ENCODE measurements around the gene IFI27. TPM values are rescaled to one million over a fixed set of nuclear protein-coding genes. Genes with fewer than 3 reads are reported as not detected.

IFI27 gene
- total and polyA plus RNA-seq, 2 donors from 2014 or later: 143 to 356 TPM

GRCh38 chr14:94100847-94101246 lies 9.7 kb upstream of the IFI27 start:
- TF ChIP-seq, protein P1, sequence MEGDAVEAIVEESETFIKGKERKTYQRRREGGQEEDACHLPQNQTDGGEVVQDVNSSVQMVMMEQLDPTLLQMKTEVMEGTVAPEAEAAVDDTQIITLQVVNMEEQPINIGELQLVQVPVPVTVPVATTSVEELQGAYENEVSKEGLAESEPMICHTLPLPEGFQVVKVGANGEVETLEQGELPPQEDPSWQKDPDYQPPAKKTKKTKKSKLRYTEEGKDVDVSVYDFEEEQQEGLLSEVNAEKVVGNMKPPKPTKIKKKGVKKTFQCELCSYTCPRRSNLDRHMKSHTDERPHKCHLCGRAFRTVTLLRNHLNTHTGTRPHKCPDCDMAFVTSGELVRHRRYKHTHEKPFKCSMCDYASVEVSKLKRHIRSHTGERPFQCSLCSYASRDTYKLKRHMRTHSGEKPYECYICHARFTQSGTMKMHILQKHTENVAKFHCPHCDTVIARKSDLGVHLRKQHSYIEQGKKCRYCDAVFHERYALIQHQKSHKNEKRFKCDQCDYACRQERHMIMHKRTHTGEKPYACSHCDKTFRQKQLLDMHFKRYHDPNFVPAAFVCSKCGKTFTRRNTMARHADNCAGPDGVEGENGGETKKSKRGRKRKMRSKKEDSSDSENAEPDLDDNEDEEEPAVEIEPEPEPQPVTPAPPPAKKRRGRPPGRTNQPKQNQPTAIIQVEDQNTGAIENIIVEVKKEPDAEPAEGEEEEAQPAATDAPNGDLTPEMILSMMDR (IDR thresholded peaks at IDR 0.05; ENCODE audit: borderline replicate concordance, extremely low read depth, insufficient read depth): no peak
- Histone ChIP-seq H3K36me3 (ENCODE audit: control insufficient read depth in 2 of 3, insufficient read depth in 3 of 3, low read length in 3 of 3) (no peaks in the 10 kb centered on the region), H3K9ac (ENCODE audit: low read length in 3 of 3) (no peak overlapping the region), H3K4me3 (ENCODE audit: low read length in 3 of 3) (no peak overlapping the region), H3K27ac (ENCODE audit: low read depth in 2 of 2, low read length in 2 of 2) (no peak overlapping the region), H3K9me3 (ENCODE audit: control insufficient read depth in 2 of 3, insufficient read depth in 1 of 3, low read length in 3 of 3) (no peaks in the 10 kb centered on the region), H3K4me1 (ENCODE audit: control insufficient read depth in 2 of 3, insufficient read depth in 2 of 3, low read depth in 1 of 3, low read length in 3 of 3) (no peaks in the 10 kb centered on the region), H3K27me3 (ENCODE audit: control insufficient read depth, insufficient read depth, low read length) (no peaks in the 10 kb centered on the region)
- FAIRE-seq (no peak), DNase-seq (no peak)
- intact Hi-C loops (cut with DNase I): no loop called here

- no peak for DNase-seq
- Histone ChIP-seq H3K4me3 (ENCODE audit: low read length in 3 of 3) (no peak overlapping the region), H3K4me1 (ENCODE audit: control insufficient read depth in 2 of 3, insufficient read depth in 2 of 3, low read depth in 1 of 3, low read length in 3 of 3) (no peaks in the 10 kb centered on the region), H3K27me3 (ENCODE audit: control insufficient read depth, insufficient read depth, low read length) (no peaks in the 10 kb centered on the region), H3K9me3 (ENCODE audit: control insufficient read depth in 2 of 3, insufficient read depth in 1 of 3, low read length in 3 of 3) (no peaks in the 10 kb centered on the region), H3K9ac (ENCODE audit: low read length in 3 of 3) (no peak overlapping the region), H3K36me3 (ENCODE audit: control insufficient read depth in 2 of 3, insufficient read depth in 3 of 3, low read length in 3 of 3) (no peaks in the 10 kb centered on the region), H3K27ac (ENCODE audit: low read depth in 2 of 2, low read length in 2 of 2) (no peak overlapping the region)
- FAIRE-seq: no peak
- TF ChIP-seq, protein P1 (IDR thresholded peaks at IDR 0.05; ENCODE audit: borderline replicate concordance, extremely low read depth, insufficient read depth): no peak
- intact Hi-C loops (cut with DNase I): no loop called here
These were observed 8.8 kb upstream of the IFI27 start for GRCh38 chr14:94101748-94102147.

DNA sequence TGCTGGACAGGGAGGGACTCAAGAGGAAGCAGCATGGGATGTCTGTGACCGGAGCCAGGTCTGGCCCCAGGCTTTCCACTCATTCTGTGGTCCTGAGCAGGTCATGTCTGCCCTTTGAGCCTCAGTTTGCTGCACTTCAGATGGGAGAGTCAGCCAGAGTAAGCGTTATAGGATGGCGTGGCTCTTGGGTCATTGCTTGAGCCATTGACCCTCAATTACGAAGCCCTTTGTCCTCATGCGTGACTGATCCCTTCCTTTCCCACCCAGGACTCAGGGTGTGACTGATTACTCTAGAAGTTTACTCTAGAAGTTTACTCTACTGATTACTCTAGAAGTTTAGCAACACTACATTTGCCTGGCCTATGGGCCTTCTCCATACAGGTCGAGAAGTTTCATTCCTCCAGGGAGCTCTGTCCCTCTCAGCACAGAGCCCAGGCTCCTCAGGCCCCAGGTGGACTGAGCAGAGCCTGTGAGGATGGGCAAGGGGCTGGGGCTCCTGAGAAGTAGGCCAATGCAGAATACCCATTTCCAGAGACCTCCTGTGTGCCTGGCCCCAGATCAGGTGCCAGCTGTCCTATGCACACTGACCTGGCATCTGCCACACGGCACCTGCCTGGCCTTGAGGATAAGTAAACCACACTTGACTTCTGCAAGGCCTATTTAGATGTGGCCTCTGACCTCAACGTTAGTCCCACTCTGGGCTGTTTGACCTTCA lies 7.6 kb upstream of the IFI27 start:
- no peak overlapping the region for H3K27ac ChIP-seq (ENCODE audit: low read depth in 2 of 2, low read length in 2 of 2)
- H3K27me3 ChIP-seq (ENCODE audit: control insufficient read depth, insufficient read depth, low read length): no peaks in the 10 kb centered on the region
- no peaks in the 10 kb centered on the region for H3K36me3 ChIP-seq (ENCODE audit: control insufficient read depth in 2 of 3, insufficient read depth in 3 of 3, low read length in 3 of 3)
- TF ChIP-seq, protein P1 (IDR thresholded peaks at IDR 0.05; ENCODE audit: borderline replicate concordance, extremely low read depth, insufficient read depth): no peak
- intact Hi-C loops (cut with DNase I): no loop called here
- no peak overlapping the region for H3K4me3 ChIP-seq (ENCODE audit: low read length in 3 of 3)
- no peaks in the 10 kb centered on the region for H3K9me3 ChIP-seq (ENCODE audit: control insufficient read depth in 2 of 3, insufficient read depth in 1 of 3, low read length in 3 of 3)
- no peak for FAIRE-seq
- H3K4me1 ChIP-seq (ENCODE audit: control insufficient read depth in 2 of 3, insufficient read depth in 2 of 3, low read depth in 1 of 3, low read length in 3 of 3): no peaks in the 10 kb centered on the region
- H3K9ac ChIP-seq (ENCODE audit: low read length in 3 of 3): no peak overlapping the region
- no peak for DNase-seq
